GM12878 (cell line): ENCODE results near the gene NPR2. TPM values are rescaled to one million over a fixed set of nuclear protein-coding genes. Genes with fewer than 3 reads are reported as not detected.
A peak's percentile ranks its signal among the peaks of the same experiment; 100 is the strongest.

Experiments
- ATAC-seq: fragments of 200-7000 bp; cut with Tn5 transposase; 3 replicates; pipeline ENCODE4 v1.9.1; 2020; ENCODE audit warnings: mild to moderate bottlenecking, moderate library complexity
- BruUV-seq: library from RNA; stranded (reverse); fragments of 400-500 nt; replicated peaks from 2 replicates; lab custom pipeline; 2021; lab: Mats Ljungman, UMichigan
- CTCF ChIA-PET: fragments of 300-600 bp; sonication (Branson Sonifier 250); formaldehyde crosslinking; extraction: SDS; loops from one replicate; lab custom pipeline; 2021; ENCODE audit warnings: inconsistent platforms; lab: Yijun Ruan, JAX
- POLR2A ChIA-PET: fragments of 350-600 bp; formaldehyde crosslinking; extraction: SDS; loops from one replicate; lab custom pipeline; 2021; ENCODE audit warnings: inconsistent platforms; lab: Charles Lee
- RAD21 ChIA-PET: fragments of 300-600 bp; sonication (Branson Sonifier 250); formaldehyde crosslinking; loops from one replicate; lab custom pipeline; 2023; ENCODE audit warnings: antibody characterized with exemption; ENCODE audit not compliant: unreplicated experiment; lab: Charles Lee
- SMC1A ChIA-PET: fragments of 300-600 bp; sonication (Branson Sonifier 250); formaldehyde crosslinking; loops from one replicate; lab custom pipeline; 2023; ENCODE audit not compliant: unreplicated experiment, uncharacterized antibody; lab: Charles Lee
- DNase-seq: peaks from one replicate; pipeline ENCODE4 v3.0.0-alpha.2; 2011; ENCODE audit warnings: low read depth, low spot score
- FAIRE-seq: peaks from 3 replicates; lab custom pipeline; 2011; peaks lifted over from hg19 to GRCh38; lab: Jason Lieb, UNC
- H2AFZ ChIP-seq: 2 replicates; pipeline ENCODE4 v1.6.0; 2011; ENCODE audit warnings: low read depth, low read length, control low read depth; ENCODE audit not compliant: control insufficient read depth
- H3K27ac ChIP-seq: 2 replicates; pipeline ENCODE4 v1.5.1; 2011; ENCODE audit warnings: control low read depth; ENCODE audit not compliant: control insufficient read depth, insufficient read depth
- H3K27me3 ChIP-seq, 2 experiments: replicated peaks in 1 of 2; 2 replicates each; pipeline versions ENCODE4 v1.6.0 to v1.6.1; 2011; ENCODE audit warnings: low read length in 1 of 2; ENCODE audit not compliant: control insufficient read depth in 2 of 2, insufficient read depth in 2 of 2
- H3K36me3 ChIP-seq, 2 experiments: 2 replicates each; pipeline ENCODE4 v1.5.1; 2011; ENCODE audit warnings: low read length in 1 of 2; ENCODE audit not compliant: control insufficient read depth in 2 of 2, insufficient read depth in 2 of 2
- H3K4me1 ChIP-seq: 2 replicates; pipeline ENCODE4 v1.6.1; 2011; ENCODE audit warnings: mild to moderate bottlenecking, low read length, moderate library complexity, mixed read lengths; ENCODE audit not compliant: control insufficient read depth, insufficient read depth
- H3K4me2 ChIP-seq: 2 replicates; pipeline ENCODE4 v1.6.0; 2011; ENCODE audit warnings: control low read depth; ENCODE audit not compliant: control insufficient read depth, insufficient read depth
- H3K4me3 ChIP-seq: fragments of 200-600 bp; sonication (generic); 2 replicates; pipeline ENCODE4 v1.5.1; 2016
- H3K79me2 ChIP-seq: 2 replicates; pipeline ENCODE4 v1.6.0; 2011; ENCODE audit warnings: low read length; ENCODE audit not compliant: control insufficient read depth, insufficient read depth
- H3K9ac ChIP-seq: 2 replicates; pipeline ENCODE4 v1.8.0; 2011; ENCODE audit warnings: low read length, control low read depth, mixed read lengths; ENCODE audit not compliant: control insufficient read depth, insufficient read depth
- H3K9me3 ChIP-seq: replicated peaks from 3 replicates; pipeline ENCODE4 v1.5.1; 2011; ENCODE audit warnings: mild to moderate bottlenecking, low read length; ENCODE audit not compliant: control insufficient read depth, insufficient read depth
- H4K20me1 ChIP-seq: 2 replicates; pipeline ENCODE4 v1.6.0; 2011; ENCODE audit not compliant: control insufficient read depth, insufficient read depth
- ATF3 ChIP-seq: IDR thresholded peaks from 2 replicates; pipeline ENCODE4 v1.6.1; 2011; ENCODE audit warnings: low read depth, mild to moderate bottlenecking, low read length, moderate library complexity, borderline replicate concordance; ENCODE audit errors: extremely low read depth
- CHD2 ChIP-seq: IDR thresholded peaks from 2 replicates; pipeline ENCODE4 v1.6.1; 2011; ENCODE audit warnings: low read depth, low read length, improper control_type of control experiment, borderline replicate concordance
- CUX1 ChIP-seq: IDR thresholded peaks from 2 replicates; pipeline ENCODE4 v1.6.1; 2012; ENCODE audit warnings: improper control_type of control experiment, low read depth, low read length; ENCODE audit not compliant: insufficient replicate concordance
- ELK1 ChIP-seq: IDR thresholded peaks from 2 replicates; pipeline ENCODE4 v1.6.1; 2012; ENCODE audit warnings: low read depth, low read length, improper control_type of control experiment
- GATAD2B ChIP-seq: fragments of 450-650 bp; conservative IDR thresholded peaks from 2 replicates; pipeline ENCODE4 v1.6.1; 2017; ENCODE audit warnings: low read depth, mild to moderate bottlenecking, moderate library complexity
- MTA2 ChIP-seq: fragments of 450-650 bp; IDR thresholded peaks from 2 replicates; pipeline ENCODE4 v1.6.1; 2016; ENCODE audit warnings: low read depth, mild to moderate bottlenecking, moderate library complexity
- NBN ChIP-seq: fragments of 450-650 bp; IDR thresholded peaks from 2 replicates; pipeline ENCODE4 v1.6.1; 2016
- PAX8 ChIP-seq: fragments of 450-650 bp; IDR thresholded peaks from 2 replicates; pipeline ENCODE4 v1.6.1; 2017; ENCODE audit warnings: mild to moderate bottlenecking, moderate library complexity
- SIN3A ChIP-seq: IDR thresholded peaks from 2 replicates; pipeline ENCODE4 v1.6.1; 2012; ENCODE audit warnings: low read depth, low read length, improper control_type of control experiment
- SPI1 ChIP-seq: IDR thresholded peaks from 2 replicates; pipeline ENCODE4 v1.6.1; 2011; ENCODE audit warnings: low read depth, mild to moderate bottlenecking, low read length, moderate library complexity, borderline replicate concordance; ENCODE audit not compliant: insufficient read depth
- TAF1 ChIP-seq: IDR thresholded peaks from 2 replicates; pipeline ENCODE4 v1.6.1; 2011; ENCODE audit warnings: mild to moderate bottlenecking, low read depth, low read length, borderline replicate concordance
- TCF12 ChIP-seq: IDR thresholded peaks from 2 replicates; pipeline ENCODE4 v1.6.1; 2011; ENCODE audit warnings: low read depth, mild to moderate bottlenecking, low read length
- ZBTB33 ChIP-seq: fragments of 450-650 bp; IDR thresholded peaks from 2 replicates; pipeline ENCODE4 v1.6.1; 2017; ENCODE audit warnings: mild to moderate bottlenecking
- ZNF217 ChIP-seq: fragments of 450-650 bp; IDR thresholded peaks from 2 replicates; pipeline ENCODE4 v1.6.1; 2017; ENCODE audit warnings: antibody characterized with exemption, mild to moderate bottlenecking
- ZNF274 ChIP-seq: IDR thresholded peaks from one replicate; pipeline ENCODE4 v1.8.0; 2011; ENCODE audit not compliant: insufficient read length, insufficient read depth
- WGBS: methylation state at CpG from one replicate; pipeline ENCODE4 v1.1.6; 2016; ENCODE audit warnings: low lambda C conversion rate; ENCODE audit not compliant: insufficient replicate concordance, insufficient coverage; ENCODE audit errors: missing lambda C conversion rate; 5-methylcytosine and 5-hydroxymethylcytosine counted together
- in situ Hi-C: fragments of 300-500 bp; cut with MboI; formaldehyde crosslinking; loops from 9 replicates; pipeline ENCODE4 v1.14.3; 2018; ENCODE audit warnings: mixed read lengths
- intact Hi-C: fragments of 100-400 bp; cut with micrococcal nuclease; formaldehyde crosslinking; loops from one replicate; pipeline ENCODE4 v1.14.2; 2022; ENCODE audit not compliant: unreplicated experiment
- polyA plus RNA-seq, 11 experiments: library from polyadenylated mRNA; depleted of rRNA in 4 of 11; unstranded in 6 of 11; stranded (reverse) in 5 of 11; fragments of >200 nt; fragmentation: Nextera tagmentation in 4 of 11; fragmentation: Illumina TruSeq in 1 of 11; extraction: Ambion mirVana in 4 of 11; extraction: Trizol in 1 of 11; gene quantifications; 1 replicate in 1 of 11; 2 replicates in 10 of 11; pipeline versions ENCODE4 v1.2.1 to v1.2.3, GENCODE V29; 2011 to 2016; ENCODE audit warnings: inconsistent platforms in 2 of 11, missing spikeins in 2 of 11, low read depth in 1 of 11
- total RNA-seq, 4 experiments: library from RNA; depleted of rRNA in 3 of 4; stranded (reverse); fragments of >200 nt in 3 of 4; fragmentation: Illumina TruSeq in 1 of 4; extraction: Trizol in 1 of 4; gene quantifications; 2 replicates each; pipeline versions ENCODE4 v1.2.1 to v1.2.3, GENCODE V29; 2013 to 2021

NPR2 gene
- total and polyA plus RNA-seq, 10 of the 15 experiments (the other 5 are each of a cell fraction or from before 2014, with no cell fraction given), result 2.0 to 20.9 (median 6.8) TPM

GRCh38 chr9:35745569-35745968, 45.8 kb upstream of the NPR2 start:
- no peaks in the 10 kb centered on the region; the same call in 1 of the 2 replicates for H4K20me1 ChIP-seq
- no peaks in the 10 kb centered on the region for H3K9me3 ChIP-seq
- H3K79me2 ChIP-seq, result peaks cover 51% of the 10 kb centered on the region
- in situ Hi-C loops (no loop called here), intact Hi-C loops (no loop called here)
- H3K4me2 ChIP-seq, result peak overlapping the region; percentile 91
- no peaks in the 10 kb centered on the region for H3K27me3 ChIP-seq
- ATAC-seq (no peak), FAIRE-seq (no peak), DNase-seq (no peak)
- SMC1A ChIA-PET, result interaction anchor here (1.1 to 1.8 kb wide), 4 partner anchors 10 to 137 kb away, joined by 5 to 8 read pairs (median 6); no protein-coding TSS in a partner anchor
- peaks cover 4% of the 10 kb centered on the region for H3K4me1 ChIP-seq
- 36% methylated on average over 1 of the region's 1 CpG for WGBS
- CTCF ChIA-PET, result interaction anchor here (0.7 to 9.5 kb wide), 11 partner anchors 10 to 136 kb away, joined by 3 to 147 read pairs (median 5); partner anchors contain the start of genes CCDC107, CREB3, RMRP and TLN1
- RAD21 ChIA-PET, result interaction anchor here (0.6 to 5.0 kb wide), 4 partner anchors 16 to 80 kb away, joined by 3 to 74 read pairs (median 6); partner anchors contain the start of genes CREB3 and TLN1
- no peak overlapping the region for H3K9ac ChIP-seq
- H2AFZ ChIP-seq, result no peak overlapping the region
- BruUV-seq, result TSS peak; percentile 25
- no peak overlapping the region for H3K27ac ChIP-seq
- POLR2A ChIA-PET, result interaction anchor here (0.5 to 6.2 kb wide), 7 partner anchors 10 to 254 kb away, joined by 3 to 70 read pairs (median 5); partner anchors contain the start of genes CREB3 and TLN1
- peak overlapping the region; percentile 99 for H3K4me3 ChIP-seq
- peaks cover 6 to 20% of the 10 kb centered on the region in 2 experiments for H3K36me3 ChIP-seq
- TF ChIP-seq NBN, result no peak
- TF ChIP-seq ZNF274, result no peak
- TF ChIP-seq TCF12, result no peak
- no peak for TF ChIP-seq CUX1
- TF ChIP-seq SIN3A, result no peak
- TF ChIP-seq ZBTB33, result no peak
- no peak for TF ChIP-seq MTA2
- TF ChIP-seq ELK1, result no peak
- no peak for TF ChIP-seq ZNF217
- no peak for TF ChIP-seq ATF3
- TF ChIP-seq TAF1, result no peak
- TF ChIP-seq CHD2, result no peak
- no peak for TF ChIP-seq PAX8
- TF ChIP-seq SPI1, result no peak
- TF ChIP-seq GATAD2B, result no peak
